HEK293T (cell line): ENCODE data around the gene RCAN2.

Source experiments
- ARNT ChIP-seq: fragments of 450-650 bp; IDR thresholded peaks from 2 replicates; pipeline ENCODE4 v1.6.1; 2017; ENCODE audit warnings: mild to moderate bottlenecking
- BHLHE40 ChIP-seq: fragments of 450-650 bp; IDR thresholded peaks from 2 replicates; pipeline ENCODE4 v1.6.1; 2016; ENCODE audit warnings: mild to moderate bottlenecking, moderate library complexity, borderline replicate concordance
- CTBP1 ChIP-seq: fragments of 450-650 bp; IDR thresholded peaks from 2 replicates; pipeline ENCODE4 v1.6.1; 2016; ENCODE audit warnings: borderline replicate concordance
- ELF4 ChIP-seq: fragments of 450-650 bp; IDR thresholded peaks from 2 replicates; pipeline ENCODE4 v1.6.1; 2017; ENCODE audit warnings: antibody characterized with exemption
- FOXK2 ChIP-seq: fragments of 450-650 bp; IDR thresholded peaks from 2 replicates; pipeline ENCODE4 v1.6.1; 2016; ENCODE audit warnings: mild to moderate bottlenecking
- HDGF ChIP-seq: fragments of 450-650 bp; IDR thresholded peaks from 2 replicates; pipeline ENCODE4 v1.6.1; 2017; ENCODE audit warnings: antibody characterized with exemption, borderline replicate concordance
- NFRKB ChIP-seq: fragments of 450-650 bp; IDR thresholded peaks from 2 replicates; pipeline ENCODE4 v1.6.1; 2016; ENCODE audit warnings: mild to moderate bottlenecking, moderate library complexity
- PKNOX1 ChIP-seq: fragments of 450-650 bp; IDR thresholded peaks from 2 replicates; pipeline ENCODE4 v1.6.1; 2016
- SP1 ChIP-seq: fragments of 450-650 bp; IDR thresholded peaks from 2 replicates; pipeline ENCODE4 v1.6.1; 2017
- SUZ12 ChIP-seq: fragments of 450-650 bp; IDR thresholded peaks from 2 replicates; pipeline ENCODE4 v1.6.1; 2016; ENCODE audit warnings: mild to moderate bottlenecking
- TARDBP ChIP-seq: fragments of 450-650 bp; IDR thresholded peaks from 2 replicates; pipeline ENCODE4 v1.6.1; 2016
- ZNF384 ChIP-seq: fragments of 450-650 bp; IDR thresholded peaks from 2 replicates; pipeline ENCODE4 v1.6.1; 2016

GRCh38 chr6:46395530-46395929 lies 95.7 kb downstream of the RCAN2 start:
- TF ChIP-seq SP1 (no peak), FOXK2 (no peak), BHLHE40 (no peak), TARDBP (no peak), ZNF384 (no peak), ARNT (no peak), NFRKB (no peak), SUZ12 (no peak), ELF4 (no peak), CTBP1 (no peak), PKNOX1 (no peak), HDGF (no peak)
